GM12874 (cell line): Measurements from ENCODE around the gene SELENOF.

Source experiments
- CTCF ChIP-seq: IDR thresholded peaks from 2 replicates; pipeline ENCODE4 v1.5.1; 2011; ENCODE audit warnings: low read depth, mild to moderate bottlenecking, control low read depth, low read length, moderate library complexity; ENCODE audit not compliant: insufficient read depth

The SELENOF gene

GRCh38 chr1:86913896-86914600, at the start of gene SELENOF:
Gene SELENOF (minus strand): TSS chr1:86914126. CDS start chr1:86914111, 15 bp downstream.
- no peak for TF ChIP-seq CTCF

GRCh38 chr1:86960548-86960947, 46.6 kb upstream of the SELENOF start:
- no peak for TF ChIP-seq CTCF

DNA sequence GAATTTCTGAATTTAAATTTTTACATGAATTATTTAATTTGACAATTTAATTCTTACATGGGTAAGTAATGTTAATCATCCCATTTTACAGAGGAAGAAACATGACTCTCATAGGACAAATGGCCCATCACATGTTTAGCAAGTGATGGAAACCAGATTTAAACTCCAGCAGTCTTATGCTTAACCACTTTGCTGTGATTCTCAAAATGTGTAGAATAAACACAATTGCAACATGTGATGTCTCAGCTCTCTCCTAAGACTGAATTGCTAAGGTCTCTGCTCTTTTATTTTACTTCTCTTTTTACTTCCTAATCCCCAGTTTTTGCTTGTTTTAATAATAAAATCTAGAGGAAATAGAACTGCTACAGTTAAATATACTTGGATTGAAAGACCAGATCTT, 43.3 kb upstream of the SELENOF start:
- no peak for TF ChIP-seq CTCF

DNA sequence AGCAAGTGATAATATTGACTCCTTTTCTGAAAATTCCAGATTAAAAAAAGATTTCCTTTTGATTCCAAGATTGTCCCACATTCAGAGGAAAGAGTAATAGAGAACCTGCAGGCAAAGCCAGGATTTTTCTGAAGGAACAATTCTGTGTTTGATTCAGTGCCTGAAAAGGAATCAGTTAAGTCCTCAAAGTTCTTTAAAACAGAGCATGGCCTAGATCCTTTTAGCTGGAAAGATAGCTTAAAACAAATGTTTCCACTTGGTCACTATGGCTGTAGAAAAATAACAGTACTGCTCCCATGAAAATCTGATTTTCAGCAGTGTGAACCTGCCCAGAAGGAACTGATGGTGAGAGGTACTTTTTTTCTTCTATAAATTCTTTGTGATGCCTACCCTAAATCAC, 42.3 kb upstream of the SELENOF start:
- no peak for TF ChIP-seq CTCF

DNA sequence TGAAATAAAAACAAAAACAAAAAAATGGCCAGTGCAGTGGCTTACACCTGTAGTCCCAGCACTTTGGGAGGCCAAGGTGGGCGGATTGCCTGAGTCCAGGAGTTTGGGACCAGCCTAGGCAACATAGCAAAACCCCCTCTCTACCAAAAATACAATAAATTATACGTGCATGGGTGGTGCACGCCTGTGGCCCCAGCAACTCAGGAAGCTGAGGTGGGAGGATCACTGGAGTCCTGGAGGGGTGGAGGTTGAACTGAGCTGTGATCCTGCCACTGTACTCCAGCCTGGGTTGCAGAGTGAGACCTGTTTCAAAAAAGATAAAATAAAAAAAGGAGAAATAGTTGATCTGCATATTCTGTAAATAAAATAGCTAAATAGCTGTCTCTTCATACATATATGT, 41.8 kb upstream of the SELENOF start:
- no peak for TF ChIP-seq CTCF

GRCh38 chr1:86953167-86953566, 39.2 kb upstream of the SELENOF start:
- TF ChIP-seq CTCF = no peak

DNA sequence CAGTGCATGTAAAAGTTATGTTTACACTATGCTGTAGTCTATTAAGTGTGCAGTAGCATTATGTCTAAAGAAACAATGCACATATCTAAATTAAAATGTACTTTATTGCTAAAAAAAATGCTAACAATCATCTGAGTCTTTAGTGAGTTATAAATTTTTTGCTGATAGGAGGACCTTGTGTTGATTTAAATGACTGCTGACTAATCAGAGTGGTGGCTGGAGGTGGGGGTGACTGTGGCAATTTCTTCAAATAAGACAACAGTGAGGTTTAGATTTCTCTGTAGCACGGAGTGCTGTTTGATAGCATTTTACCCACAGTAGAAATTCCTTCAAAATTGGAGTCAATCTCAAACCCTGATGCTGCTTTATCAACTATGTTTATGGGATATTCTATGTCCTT, 37.5 kb upstream of the SELENOF start:
- no peak for TF ChIP-seq CTCF
